NOMO-1 (cell line): Measurements from ENCODE around the gene FXYD2.
"Not testable (repeated sequence)": the region's sequence is repeated elsewhere in the genome, so short reads cannot be mapped to it uniquely, and the experiment has no call there.

Experiments
- DNase-seq, 2 experiments: peaks; one replicate each; lab custom pipeline; 2025; ENCODE audit not compliant: unreplicated experiment in 2 of 2; lab: John Stamatoyannopoulos, UW

FXYD2 gene

GRCh38 chr11:117824571-117825537, at the start of gene FXYD2:
FXYD2 (minus strand) TSS chr11:117824744; CDS start chr11:117824678, 66 bp downstream.
- DNase-seq = peak in 1 of 2 experiments; percentile 17

GRCh38 chr11:117873828-117874125, 49.2 kb upstream of the FXYD2 start:
- DNase-seq = no peak

DNA sequence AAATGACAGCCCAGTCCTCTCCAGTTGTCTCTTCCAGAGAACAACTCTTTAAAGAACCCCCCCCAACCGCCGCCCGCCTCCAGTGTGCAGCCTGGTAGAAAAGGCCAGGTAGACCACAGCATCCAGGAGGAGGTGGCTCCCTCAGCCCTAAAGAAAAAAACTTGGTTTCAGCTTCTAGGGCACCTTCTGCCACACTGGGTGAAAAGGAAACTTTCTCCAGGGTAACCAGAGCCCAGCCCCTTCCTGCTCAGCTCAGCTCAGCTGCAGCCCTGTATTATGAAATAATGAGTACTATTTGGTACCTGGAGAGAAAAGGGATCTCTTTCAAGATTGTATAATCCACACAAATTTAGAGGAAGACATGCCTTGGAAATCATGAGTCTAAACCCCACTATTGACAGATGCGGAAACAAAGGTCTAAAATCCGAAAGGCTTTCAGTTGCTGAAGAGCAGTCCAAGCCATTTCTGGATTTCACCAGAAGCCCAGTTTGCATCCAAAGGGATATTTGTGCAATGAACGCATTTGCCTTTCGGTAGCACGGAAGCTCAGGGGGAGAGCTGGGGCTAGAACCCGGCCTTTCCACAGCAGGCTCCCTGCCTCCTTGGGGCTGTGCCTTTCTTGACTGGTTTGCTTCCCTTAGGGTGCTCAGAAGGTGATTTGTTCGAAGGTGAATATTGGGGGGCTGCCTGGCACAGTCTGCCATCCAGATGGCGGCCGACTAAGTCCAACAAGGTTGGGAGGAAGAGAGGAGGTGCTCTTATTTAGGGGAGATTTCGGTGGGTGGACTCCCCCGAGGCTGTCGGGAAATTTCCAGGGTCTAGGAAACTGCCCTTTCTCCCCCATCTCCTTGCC, 48.7 kb upstream of the FXYD2 start:
- no peak for DNase-seq

GRCh38 chr11:117872420-117872961, 47.9 kb upstream of the FXYD2 start:
- no peak for DNase-seq

DNA sequence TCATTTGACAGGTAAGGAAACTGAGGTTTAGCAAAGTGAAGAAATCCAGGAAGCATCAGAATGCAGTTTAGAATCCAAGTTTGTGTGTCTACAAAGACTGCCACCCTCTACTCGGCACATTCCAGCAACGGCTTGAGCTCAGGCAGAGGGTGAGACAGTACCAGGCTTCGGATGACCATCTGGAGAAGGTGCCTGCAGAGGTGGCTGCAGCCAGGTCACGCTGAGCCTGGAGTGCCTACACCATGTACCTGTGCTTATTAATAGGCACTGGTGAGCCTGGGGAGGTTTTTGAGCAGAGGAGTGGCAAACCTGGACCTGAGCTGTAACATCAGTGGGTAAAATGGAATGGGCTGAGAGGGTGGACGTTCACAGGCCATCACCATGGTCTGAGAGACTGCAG, 47.2 kb upstream of the FXYD2 start:
- DNase-seq = no peak

GRCh38 chr11:117871160-117871559, 46.6 kb upstream of the FXYD2 start:
- DNase-seq = no peak

DNA sequence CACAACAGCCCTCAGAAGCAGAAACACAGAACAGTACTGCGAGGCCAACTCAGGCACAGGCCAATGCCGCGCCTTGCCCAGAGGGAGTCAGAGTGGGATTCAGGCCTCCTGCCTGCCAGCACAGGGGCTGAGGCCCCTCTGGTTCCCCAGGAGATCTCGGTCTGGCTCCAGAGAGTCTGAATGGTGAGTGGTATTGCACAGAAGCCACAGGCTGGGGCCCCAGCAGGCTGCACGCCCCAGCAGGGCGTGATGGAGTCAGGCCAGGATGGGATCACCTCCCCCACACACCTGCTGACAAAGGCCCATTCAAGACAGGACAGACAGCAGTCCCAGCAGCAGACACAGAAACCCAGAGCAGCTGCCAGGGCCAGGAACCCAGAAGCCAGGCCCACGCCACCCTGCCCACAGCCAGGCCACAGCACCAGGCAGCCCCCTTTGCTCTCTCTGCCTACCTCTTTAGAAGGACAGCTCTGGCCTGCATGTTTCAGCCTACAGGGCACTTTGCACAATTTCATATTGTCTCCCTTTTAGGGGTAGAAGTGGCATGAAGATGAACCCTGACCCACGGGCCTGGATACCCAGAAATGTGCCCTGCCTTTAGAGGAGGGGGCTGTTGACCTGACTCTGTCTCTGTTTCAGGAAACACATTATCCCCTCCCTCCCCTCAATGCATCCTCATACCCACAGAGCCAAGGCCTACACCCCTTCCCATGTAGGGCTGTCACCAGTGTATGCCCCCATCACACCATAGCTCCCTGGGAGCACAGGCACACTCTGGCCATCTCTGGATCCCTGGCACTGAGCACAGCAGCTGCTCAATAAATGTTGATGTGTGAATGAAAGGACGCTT, 45.8 kb upstream of the FXYD2 start:
- no peak for DNase-seq

DNA sequence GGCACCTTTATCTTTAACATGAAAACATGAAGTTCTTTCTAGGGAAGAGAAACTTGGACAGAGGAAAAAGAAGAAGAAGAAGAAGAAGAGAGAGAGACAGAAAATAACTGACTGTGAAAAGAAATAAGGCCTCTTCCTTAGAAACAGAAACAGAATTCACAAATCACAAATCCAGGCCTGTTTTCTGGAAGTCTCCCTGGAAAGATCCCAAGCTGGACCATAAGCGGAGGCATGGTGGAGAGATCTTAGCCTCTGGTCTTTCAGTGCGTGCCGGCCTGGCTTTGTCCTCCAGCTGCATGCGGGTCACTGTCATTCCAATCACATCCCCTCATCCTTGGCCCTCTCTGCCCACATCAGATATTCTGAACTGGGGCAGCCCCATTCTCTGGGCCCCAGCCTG, 45.1 kb upstream of the FXYD2 start:
- DNase-seq = no peak

DNA sequence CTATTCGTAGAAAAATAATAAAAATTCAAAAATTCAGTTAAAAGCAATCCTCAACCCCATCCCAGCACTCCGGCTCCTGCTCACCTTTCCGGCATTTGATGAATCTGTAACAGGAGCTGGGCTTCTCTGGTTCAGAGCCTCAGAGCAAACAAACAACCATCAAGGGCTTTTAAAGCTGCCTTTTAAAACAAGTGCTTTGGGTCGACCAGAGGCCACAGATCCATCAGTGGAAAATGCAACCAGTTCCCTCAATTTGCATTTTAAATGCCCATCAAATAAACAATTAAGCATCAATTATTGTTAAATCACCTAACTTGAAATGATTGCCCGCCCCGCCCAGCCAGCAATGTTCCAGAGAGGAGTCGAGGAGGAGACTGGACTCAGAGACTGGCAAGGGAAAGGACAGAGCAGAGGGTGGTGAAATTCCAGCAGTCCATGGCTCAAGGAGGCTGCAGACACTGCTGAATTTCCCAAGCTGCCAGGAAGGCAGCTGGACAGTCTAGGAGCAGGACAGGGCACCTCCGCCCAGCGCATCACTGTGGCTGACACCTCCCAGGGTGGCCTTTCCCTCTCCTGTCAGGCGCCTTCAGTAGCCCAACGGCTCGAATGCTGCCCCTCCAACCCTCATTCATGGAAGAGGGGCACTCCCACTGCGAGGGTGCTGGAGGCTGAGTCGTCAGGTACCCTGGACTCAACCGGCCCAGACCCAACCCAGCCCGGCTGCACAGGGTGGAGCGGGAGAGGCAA, 44.4 kb upstream of the FXYD2 start:
- DNase-seq = no peak

GRCh38 chr11:117868088-117868487, 43.5 kb upstream of the FXYD2 start:
- no peak for DNase-seq

GRCh38 chr11:117866526-117866925, 42.0 kb upstream of the FXYD2 start:
- DNase-seq = no peak

GRCh38 chr11:117865546-117865945, 41.0 kb upstream of the FXYD2 start:
- DNase-seq = not testable (repeated sequence)

DNA sequence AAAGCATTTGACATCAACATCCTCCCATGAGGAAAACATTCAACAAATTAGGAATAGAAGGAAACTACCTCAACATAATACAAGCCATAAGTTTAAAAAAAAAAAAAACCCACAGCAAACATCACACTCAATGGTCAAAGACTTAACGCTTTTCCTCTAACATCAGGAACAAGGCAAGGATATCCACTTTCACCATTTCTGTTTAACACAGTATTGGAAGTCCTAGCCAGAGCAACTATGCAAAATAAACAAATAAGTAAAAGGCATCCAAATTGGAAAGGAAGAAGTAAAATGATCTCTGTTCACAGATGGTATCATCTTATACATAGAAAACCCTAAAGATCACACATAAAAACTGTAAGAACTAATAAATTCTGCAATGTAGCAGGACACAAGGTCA, 38.8 kb upstream of the FXYD2 start:
- DNase-seq = no peak

- no peak for DNase-seq
Observed at GRCh38 chr11:117862753-117863152, 38.2 kb upstream of the FXYD2 start.

DNA sequence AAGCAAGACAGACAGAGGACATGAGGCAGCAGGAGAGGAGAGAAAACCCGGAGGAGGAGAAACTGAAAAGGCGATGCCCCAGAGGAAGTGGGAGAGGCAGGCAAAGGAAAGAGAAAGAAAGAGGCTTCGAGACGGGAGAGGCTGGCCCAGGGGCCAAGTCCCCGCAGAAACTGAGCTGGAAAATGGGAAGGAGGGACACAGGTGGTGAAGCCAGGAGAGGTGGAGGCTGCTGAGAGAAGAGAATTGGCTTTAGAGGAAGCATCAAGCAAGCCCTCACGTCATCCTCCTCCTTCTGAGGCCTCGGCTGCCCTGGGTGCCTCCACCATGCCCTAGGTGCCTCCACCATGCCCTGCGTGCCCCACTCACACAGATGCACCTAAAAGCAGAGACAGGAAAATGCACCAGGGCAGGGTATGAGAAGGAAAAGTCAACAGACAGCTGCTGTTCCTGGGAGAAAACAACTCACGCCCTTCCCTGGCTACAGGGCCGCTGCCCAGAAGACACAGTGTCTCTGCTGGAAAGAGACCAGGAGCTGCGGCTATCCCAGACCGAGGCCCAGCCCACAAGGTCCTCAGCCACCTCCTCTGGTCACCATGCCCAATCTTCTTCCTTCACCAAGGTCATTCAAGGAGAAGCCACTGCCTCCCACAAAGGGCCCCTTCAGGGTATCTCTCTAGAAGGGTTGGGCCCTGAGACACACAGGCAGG, 37.6 kb upstream of the FXYD2 start:
- DNase-seq = no peak

GRCh38 chr11:117861151-117862018, 36.8 kb upstream of the FXYD2 start:
- DNase-seq = no peak

DNA sequence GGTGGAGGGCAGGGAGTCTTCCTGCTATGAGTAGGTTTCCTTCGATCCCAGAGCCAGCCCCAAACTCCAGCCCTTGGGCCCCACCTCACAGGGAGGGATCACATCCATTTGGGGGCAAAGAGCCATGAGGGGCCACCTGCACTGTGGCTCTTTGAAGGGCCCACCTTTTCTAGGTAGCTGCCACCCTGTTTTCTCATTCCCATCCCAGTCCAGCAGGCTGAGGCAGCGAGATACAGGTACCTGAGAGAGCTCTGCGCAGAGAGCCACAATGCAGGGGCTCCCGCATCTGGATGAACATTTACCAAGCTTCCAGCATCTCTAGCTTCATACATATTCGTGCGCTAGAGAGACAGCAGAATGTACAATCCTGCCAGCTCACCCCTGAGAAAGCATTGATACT, 35.6 kb upstream of the FXYD2 start:
- DNase-seq = no peak

GRCh38 chr11:117859488-117860112, 35.1 kb upstream of the FXYD2 start:
- no peak for DNase-seq
